BLaER1 (cell line): ENCODE measurements around the gene KCNQ4.

Experiments
- H3K27ac ChIP-seq: shearing (Covaris generic); formaldehyde crosslinking; 2 replicates; pipeline ENCODE4 v1.8.1; 2022
- H3K27me3 ChIP-seq: shearing (Covaris generic); formaldehyde crosslinking; 2 replicates; pipeline ENCODE4 v1.8.1; 2022
- H3K36me3 ChIP-seq: shearing (Covaris generic); formaldehyde crosslinking; 2 replicates; pipeline ENCODE4 v1.8.1; 2022
- H3K4me1 ChIP-seq: shearing (Covaris generic); formaldehyde crosslinking; 2 replicates; pipeline ENCODE4 v1.8.1; 2022
- H3K4me2 ChIP-seq: shearing (Covaris generic); formaldehyde crosslinking; 2 replicates; pipeline ENCODE4 v1.8.1; 2022
- H3K4me3 ChIP-seq: shearing (Covaris generic); formaldehyde crosslinking; 2 replicates; pipeline ENCODE4 v1.8.1; 2022
- H3K9ac ChIP-seq: shearing (Covaris generic); formaldehyde crosslinking; 2 replicates; pipeline ENCODE4 v1.8.1; 2022
- H3K9me3 ChIP-seq: shearing (Covaris generic); formaldehyde crosslinking; 2 replicates; pipeline ENCODE4 v1.8.1; 2022
- H4K20me1 ChIP-seq: shearing (Covaris generic); formaldehyde crosslinking; 2 replicates; pipeline ENCODE4 v1.8.1; 2022
- Cebpa-rat ChIP-seq: shearing (Covaris generic); IDR thresholded peaks from 2 replicates; pipeline ENCODE4 v1.8.1; 2022

KCNQ4 gene

DNA sequence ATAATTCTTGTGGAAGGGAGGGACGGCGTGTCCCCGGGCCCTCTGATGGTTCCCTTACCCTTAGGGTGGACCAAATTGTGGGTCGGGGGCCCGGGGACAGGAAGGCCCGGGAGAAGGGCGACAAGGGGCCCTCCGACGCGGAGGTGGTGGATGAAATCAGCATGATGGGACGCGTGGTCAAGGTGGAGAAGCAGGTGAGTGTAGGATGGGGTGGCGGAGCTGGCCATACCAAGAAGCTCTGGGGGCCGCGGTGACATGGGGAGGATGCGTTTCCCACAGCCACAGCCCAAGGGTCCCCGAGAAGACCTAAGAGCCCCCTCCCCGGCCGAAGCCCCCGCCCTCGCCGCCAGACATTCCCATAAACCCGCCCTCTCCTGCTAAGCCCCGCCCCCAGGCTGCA, 54.0 kb downstream of the KCNQ4 start:
- no peaks in the 10 kb centered on the region for H3K9me3 ChIP-seq
- TF ChIP-seq Cebpa-rat = no peak

DNA sequence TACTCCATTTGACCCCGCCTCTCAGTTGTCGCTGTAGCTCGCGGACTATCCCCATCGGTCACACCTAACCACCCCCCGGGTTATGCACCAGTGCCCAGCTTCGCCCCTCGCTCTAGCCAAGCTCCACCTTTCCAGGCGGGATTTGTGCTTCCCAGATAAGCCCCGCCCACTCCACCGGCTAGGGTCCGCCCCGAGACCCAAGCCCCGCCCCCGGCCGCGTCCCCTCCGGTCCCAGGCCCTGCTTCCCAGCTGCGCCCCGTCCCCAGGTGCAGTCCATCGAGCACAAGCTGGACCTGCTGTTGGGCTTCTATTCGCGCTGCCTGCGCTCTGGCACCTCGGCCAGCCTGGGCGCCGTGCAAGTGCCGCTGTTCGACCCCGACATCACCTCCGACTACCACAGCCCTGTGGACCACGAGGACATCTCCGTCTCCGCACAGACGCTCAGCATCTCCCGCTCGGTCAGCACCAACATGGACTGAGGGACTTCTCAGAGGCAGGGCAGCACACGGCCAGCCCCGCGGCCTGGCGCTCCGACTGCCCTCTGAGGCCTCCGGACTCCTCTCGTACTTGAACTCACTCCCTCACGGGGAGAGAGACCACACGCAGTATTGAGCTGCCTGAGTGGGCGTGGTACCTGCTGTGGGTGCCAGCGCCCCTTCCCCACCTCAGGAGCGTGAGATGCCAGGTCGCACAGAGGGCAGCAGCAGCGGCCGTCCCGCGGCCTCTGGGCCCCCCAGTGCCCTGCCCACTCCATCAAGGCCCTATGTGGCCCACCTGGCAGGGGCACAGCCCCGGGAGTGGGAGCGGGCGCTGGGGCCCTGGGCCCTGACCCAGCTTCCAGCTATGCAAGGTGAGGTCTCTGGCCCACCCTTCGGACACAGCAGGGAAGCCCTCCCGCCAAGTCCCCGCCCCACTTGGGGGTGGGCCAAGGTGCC, 54.7 kb downstream of the KCNQ4 start:
- H3K27ac ChIP-seq = no peak overlapping the region
- no peak for TF ChIP-seq Cebpa-rat
- H3K36me3 ChIP-seq = 0 out of 2 replicates have a peak, but pooled peaks cover 6% of the 10 kb centered on the region
- no peak overlapping the region for H3K4me3 ChIP-seq
- peak overlapping the region; percentile 76 for H3K4me2 ChIP-seq
- peaks cover 52% of the 10 kb centered on the region for H3K4me1 ChIP-seq
- H3K9ac ChIP-seq = no peak overlapping the region
- no peaks in the 10 kb centered on the region for H4K20me1 ChIP-seq
- no peaks in the 10 kb centered on the region for H3K27me3 ChIP-seq
- no peaks in the 10 kb centered on the region for H3K9me3 ChIP-seq

More for the DNA sequence above, 54.0 kb downstream of the KCNQ4 start:
- H3K4me1 ChIP-seq = peaks cover 45% of the 10 kb centered on the region
- no peak overlapping the region for H3K9ac ChIP-seq
- no peak overlapping the region for H3K4me3 ChIP-seq
- 0 out of 2 replicates have a peak, but pooled peaks cover 6% of the 10 kb centered on the region for H3K36me3 ChIP-seq
- H3K4me2 ChIP-seq = no peak overlapping the region
- H3K27me3 ChIP-seq = no peaks in the 10 kb centered on the region
- H3K27ac ChIP-seq = no peak overlapping the region
- no peaks in the 10 kb centered on the region for H4K20me1 ChIP-seq

DNA sequence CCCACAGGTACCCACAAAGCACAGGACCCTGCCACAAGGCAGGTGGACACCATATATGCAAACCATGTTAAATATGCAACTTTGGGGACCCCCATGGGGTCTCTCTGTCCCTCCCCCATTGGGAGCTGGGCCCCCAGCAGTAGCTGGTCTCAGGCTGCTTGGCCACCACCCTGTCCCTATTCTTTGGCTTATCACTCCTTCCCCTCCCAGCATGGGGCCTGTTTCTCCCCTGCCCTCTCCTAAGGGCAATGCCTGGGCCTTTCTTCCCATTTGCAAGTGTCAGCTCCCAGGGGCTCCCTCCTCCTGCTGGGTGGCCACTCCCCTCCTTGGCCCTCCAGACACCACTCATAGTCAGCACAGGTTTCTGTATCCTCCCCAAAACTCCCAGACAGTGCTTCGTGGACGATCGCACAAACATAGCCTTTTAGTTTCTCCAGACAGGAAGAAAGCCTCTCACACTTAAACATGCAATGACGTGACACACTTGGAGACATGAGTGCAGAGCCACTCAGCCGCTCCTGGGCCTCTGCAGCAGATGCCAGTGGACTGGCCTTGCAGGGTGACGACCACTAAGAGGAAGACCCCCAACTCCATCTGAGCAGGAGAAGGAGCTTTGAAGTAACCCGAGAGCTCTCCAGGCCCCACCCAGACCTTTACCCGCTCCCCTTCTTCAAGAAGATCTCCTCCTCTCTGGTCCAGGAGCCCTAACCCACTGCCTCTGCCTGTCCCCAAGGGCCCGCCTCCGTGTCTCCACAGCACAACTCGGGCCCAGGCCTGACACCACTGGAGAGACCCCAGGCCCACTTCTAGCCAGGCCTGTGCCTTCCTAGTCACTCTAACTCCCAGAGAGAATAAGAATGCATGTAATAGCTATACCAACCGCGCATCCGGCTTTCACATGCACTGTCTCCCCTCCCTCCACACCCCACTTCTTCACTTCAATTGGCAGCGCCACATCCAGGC, 55.7 kb downstream of the KCNQ4 start:
- Histone ChIP-seq H4K20me1 (no peaks in the 10 kb centered on the region), H3K4me1 (peaks cover 62% of the 10 kb centered on the region), H3K9ac (no peak overlapping the region), H3K4me3 (no peak overlapping the region), H3K27ac (no peak overlapping the region), H3K27me3 (no peaks in the 10 kb centered on the region), H3K36me3 (0 out of 2 replicates have a peak, but pooled peaks cover 6% of the 10 kb centered on the region), H3K9me3 (no peaks in the 10 kb centered on the region), H3K4me2 (peak overlapping the region; percentile 76)
- TF ChIP-seq Cebpa-rat = no peak

DNA sequence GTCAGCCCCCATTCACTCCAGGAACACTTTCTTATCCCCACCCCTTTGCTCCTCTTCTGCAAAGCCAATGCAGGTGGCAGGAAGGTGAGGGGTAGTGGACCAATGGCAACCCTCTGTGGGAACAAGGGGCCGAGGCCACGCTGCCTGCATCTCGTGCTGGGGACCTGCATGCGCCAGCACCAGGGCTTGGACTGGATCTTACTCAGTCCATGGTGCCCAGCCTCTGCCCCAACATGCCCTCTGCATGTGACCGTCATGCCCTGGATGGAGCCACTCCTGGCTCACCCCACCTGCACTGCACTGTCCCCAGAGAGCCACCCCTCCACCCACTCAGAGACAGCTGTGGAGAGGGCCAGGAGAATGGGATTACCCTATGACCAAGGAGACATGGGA, 56.4 kb downstream of the KCNQ4 start:
- H3K4me2 ChIP-seq = peak overlapping the region; percentile 76
- H3K9ac ChIP-seq = no peak overlapping the region

DNA sequence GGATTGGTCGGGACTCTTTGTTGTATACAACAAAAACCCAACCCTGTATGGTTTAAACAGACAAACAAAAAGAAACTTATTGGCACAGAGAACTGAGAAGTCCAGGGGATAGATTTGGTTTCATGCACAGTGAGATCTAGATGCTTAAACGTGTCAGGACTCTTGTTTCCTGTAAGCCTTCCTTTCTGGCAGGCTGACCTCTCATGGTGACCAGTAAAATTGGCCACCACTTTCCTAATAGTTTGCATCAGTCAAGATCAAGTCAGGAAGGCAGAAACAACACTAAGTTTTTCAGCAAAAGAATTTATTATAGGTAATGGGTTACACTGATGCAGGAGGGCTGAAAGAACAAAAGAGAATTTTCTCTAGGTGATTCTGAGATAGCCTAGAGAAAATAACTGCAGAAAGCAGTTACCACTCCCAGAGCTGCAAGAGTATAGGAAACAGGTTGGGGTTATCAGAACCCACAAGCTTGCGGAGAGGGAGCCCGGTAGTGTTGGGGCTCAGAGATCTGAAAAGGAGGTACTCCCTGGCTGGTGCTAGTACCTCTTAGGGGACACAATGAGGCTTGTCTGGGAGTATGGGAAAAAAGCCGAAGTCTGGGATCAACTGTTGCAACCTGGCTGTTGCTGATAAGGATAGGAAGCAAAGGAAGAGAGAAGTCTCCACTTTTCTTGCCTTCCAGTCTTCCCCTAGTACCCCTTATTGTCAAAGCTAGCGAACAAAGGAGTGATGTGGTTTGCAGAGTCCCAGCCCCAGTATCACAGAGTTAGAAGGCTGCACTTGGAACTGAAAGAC, 57.1 kb downstream of the KCNQ4 start:
- H4K20me1 ChIP-seq = no peaks in the 10 kb centered on the region
- peak overlapping the region; percentile 76 for H3K4me2 ChIP-seq
- no peaks in the 10 kb centered on the region for H3K9me3 ChIP-seq
- H3K27ac ChIP-seq = no peak overlapping the region
- H3K9ac ChIP-seq = no peak overlapping the region
- no peaks in the 10 kb centered on the region for H3K27me3 ChIP-seq
- TF ChIP-seq Cebpa-rat = no peak
- H3K36me3 ChIP-seq = 0 out of 2 replicates have a peak, but pooled peaks cover 6% of the 10 kb centered on the region
- no peak overlapping the region for H3K4me3 ChIP-seq
- peaks cover 72% of the 10 kb centered on the region for H3K4me1 ChIP-seq

More for the DNA sequence above, 56.4 kb downstream of the KCNQ4 start:
- Histone ChIP-seq H3K4me1 (peaks cover 68% of the 10 kb centered on the region), H3K4me3 (no peak overlapping the region), H4K20me1 (no peaks in the 10 kb centered on the region), H3K9me3 (no peaks in the 10 kb centered on the region), H3K27ac (no peak overlapping the region), H3K36me3 (0 out of 2 replicates have a peak, but pooled peaks cover 6% of the 10 kb centered on the region), H3K27me3 (no peaks in the 10 kb centered on the region)
- TF ChIP-seq Cebpa-rat = no peak

GRCh38 chr1:40841602-40842001, 58.0 kb downstream of the KCNQ4 start:
- Histone ChIP-seq H3K27me3 (no peaks in the 10 kb centered on the region), H3K9ac (no peak overlapping the region), H4K20me1 (no peaks in the 10 kb centered on the region), H3K4me2 (peak overlapping the region; percentile 76), H3K9me3 (no peaks in the 10 kb centered on the region), H3K27ac (no peak overlapping the region), H3K4me3 (no peak overlapping the region), H3K4me1 (peaks cover 75% of the 10 kb centered on the region), H3K36me3 (0 out of 2 replicates have a peak, but pooled peaks cover 6% of the 10 kb centered on the region)
- TF ChIP-seq Cebpa-rat = no peak

- TF ChIP-seq Cebpa-rat = no peak
- H3K36me3 ChIP-seq = 0 out of 2 replicates have a peak, but pooled peaks cover 6% of the 10 kb centered on the region
These were observed 58.6 kb downstream of the KCNQ4 start for GRCh38 chr1:40842207-40842606.

DNA sequence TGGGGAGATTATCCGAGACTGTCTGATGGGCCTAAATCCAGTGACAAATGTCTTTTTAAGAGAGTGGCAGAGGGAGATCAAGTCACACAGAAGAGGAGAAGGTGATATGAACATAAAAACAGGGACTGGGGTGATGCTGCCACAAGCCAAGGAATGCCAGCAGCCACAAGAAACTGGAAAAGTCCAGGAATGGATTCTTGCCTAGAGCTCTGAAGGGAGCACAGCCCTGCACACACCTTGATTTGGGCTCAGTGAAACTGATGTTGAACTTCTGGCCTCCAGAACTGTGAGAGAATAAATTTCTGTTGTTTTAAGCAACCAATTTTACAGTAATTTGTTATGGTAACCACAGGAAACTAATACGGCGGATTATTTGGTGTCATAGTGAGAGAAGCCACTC, 59.1 kb downstream of the KCNQ4 start:
- Histone ChIP-seq H3K4me2 (peak overlapping the region; percentile 76), H3K27ac (no peak overlapping the region), H3K4me1 (peaks cover 86% of the 10 kb centered on the region), H3K9me3 (no peaks in the 10 kb centered on the region), H4K20me1 (no peaks in the 10 kb centered on the region), H3K36me3 (0 out of 2 replicates have a peak, but pooled peaks cover 6% of the 10 kb centered on the region), H3K9ac (no peak overlapping the region), H3K27me3 (no peaks in the 10 kb centered on the region), H3K4me3 (no peak overlapping the region)
- TF ChIP-seq Cebpa-rat = no peak

More at GRCh38 chr1:40842207-40842606, 58.6 kb downstream of the KCNQ4 start:
- no peak overlapping the region for H3K4me3 ChIP-seq
- H3K9me3 ChIP-seq = no peaks in the 10 kb centered on the region
- peaks cover 81% of the 10 kb centered on the region for H3K4me1 ChIP-seq
- H4K20me1 ChIP-seq = no peaks in the 10 kb centered on the region
- H3K4me2 ChIP-seq = peak overlapping the region; percentile 76
- no peak overlapping the region; the same call in 1 of the 2 replicates for H3K9ac ChIP-seq
- H3K27ac ChIP-seq = no peak overlapping the region
- no peaks in the 10 kb centered on the region for H3K27me3 ChIP-seq

DNA sequence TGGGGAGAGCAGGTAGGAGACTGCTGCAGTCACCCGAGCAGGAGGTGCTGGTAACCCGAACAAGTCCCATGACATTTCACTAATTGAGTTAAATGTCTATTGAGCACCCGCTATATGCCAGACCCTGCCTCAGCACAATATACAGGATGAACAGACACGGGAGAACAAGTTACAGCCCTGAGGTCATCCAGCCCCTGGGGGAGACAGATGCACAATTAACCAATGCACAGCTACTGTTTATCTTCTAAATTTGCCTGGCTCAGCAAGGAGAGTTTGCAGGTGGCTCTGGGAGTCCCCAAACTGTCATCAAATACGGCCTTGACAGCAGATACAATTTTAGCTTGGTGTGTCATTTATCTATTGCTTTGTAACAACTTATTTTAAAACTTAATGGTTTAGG, 60.5 kb downstream of the KCNQ4 start:
- Histone ChIP-seq H3K27me3 (no peaks in the 10 kb centered on the region), H3K36me3 (no peaks in the 10 kb centered on the region), H3K27ac (peak overlapping the region; percentile 36; the same call in 1 of the 2 replicates), H3K9me3 (no peaks in the 10 kb centered on the region), H3K9ac (peak overlapping the region; percentile 17; the same call in 1 of the 2 replicates), H3K4me3 (no peak overlapping the region), H3K4me2 (peak overlapping the region; percentile 76), H4K20me1 (no peaks in the 10 kb centered on the region), H3K4me1 (peaks cover 93% of the 10 kb centered on the region)
- no peak for TF ChIP-seq Cebpa-rat
